GM21360 (cell line): ENCODE results near the gene LRRC8D.

Experiments used
- ATAC-seq: cut with Tn5 transposase; IDR thresholded peaks from one replicate; pipeline ENCODE4 v1.9.1; 2021; ENCODE audit warnings: mild to moderate bottlenecking, moderate library complexity; ENCODE audit not compliant: unreplicated experiment

The LRRC8D gene

DNA sequence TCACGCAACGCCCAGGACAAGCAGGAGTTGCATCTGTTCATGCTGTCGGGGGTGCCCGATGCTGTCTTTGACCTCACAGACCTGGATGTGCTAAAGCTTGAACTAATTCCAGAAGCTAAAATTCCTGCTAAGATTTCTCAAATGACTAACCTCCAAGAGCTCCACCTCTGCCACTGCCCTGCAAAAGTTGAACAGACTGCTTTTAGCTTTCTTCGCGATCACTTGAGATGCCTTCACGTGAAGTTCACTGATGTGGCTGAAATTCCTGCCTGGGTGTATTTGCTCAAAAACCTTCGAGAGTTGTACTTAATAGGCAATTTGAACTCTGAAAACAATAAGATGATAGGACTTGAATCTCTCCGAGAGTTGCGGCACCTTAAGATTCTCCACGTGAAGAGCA lies 113.6 kb downstream of the LRRC8D start:
- ATAC-seq = no peak

DNA sequence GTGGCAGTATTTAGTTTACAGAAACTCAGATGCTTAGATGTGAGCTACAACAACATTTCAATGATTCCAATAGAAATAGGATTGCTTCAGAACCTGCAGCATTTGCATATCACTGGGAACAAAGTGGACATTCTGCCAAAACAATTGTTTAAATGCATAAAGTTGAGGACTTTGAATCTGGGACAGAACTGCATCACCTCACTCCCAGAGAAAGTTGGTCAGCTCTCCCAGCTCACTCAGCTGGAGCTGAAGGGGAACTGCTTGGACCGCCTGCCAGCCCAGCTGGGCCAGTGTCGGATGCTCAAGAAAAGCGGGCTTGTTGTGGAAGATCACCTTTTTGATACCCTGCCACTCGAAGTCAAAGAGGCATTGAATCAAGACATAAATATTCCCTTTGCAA lies 114.4 kb downstream of the LRRC8D start:
- ATAC-seq = no peak

DNA sequence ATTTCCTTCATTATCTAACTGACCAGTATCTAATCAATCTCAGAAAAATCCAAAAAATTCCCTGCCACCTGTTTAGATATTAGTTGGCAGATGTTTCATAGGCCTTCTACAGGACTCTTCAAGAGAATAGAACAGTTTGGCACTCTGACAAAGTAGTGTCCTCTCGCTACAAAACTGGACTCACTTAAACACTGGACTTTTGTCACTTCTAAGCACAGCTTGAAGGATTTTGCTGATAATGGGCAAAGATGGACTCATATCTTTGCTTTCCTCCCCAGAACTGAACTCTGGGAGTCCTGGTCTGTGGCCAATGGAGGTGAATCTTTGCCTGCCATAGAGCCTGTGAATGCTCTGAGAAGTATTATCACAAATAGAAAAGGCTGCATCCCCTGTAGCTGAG lies 115.9 kb downstream of the LRRC8D start:
- no peak for ATAC-seq

DNA sequence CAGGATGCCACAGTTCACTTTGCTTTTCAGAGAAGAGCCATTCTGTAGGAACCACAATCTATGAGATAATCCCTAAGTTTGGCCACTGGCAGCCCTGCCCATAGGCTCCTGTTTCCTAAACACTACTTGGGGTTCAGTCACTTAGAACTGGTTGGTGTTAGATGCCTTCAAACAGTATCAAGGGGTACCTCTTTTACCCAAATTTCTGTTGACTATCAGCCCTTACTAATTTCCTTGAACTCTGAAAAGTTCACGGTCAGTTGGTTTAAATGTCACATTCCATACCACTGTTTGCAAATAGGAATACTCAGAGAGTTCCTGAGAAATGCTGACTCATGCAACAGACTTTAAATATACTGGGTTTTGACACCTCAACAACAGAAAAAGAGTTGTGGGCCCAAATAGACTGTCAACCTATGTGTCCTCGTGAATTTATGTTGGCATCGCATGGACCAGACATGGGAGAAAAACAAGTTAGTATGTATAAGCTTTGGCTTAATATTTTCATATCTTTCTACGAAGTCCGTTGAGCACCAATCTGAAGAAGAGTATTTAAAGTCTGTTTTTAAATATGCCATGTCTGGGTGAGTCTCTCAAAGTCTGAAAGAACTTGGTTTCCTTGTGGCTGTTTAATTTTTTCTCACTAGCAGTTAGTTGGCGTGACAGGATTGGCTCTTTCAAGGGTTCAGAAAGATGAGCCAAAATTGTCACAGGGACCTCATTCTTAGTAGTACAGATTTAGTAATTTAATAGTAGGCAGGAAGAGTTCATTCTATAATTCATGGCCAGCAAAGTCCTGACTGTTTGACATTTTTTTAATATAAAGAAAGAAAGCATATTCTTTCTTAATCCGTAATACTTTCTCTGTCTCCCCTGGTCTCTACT lies 117.6 kb downstream of the LRRC8D start:
- ATAC-seq = no peak

DNA sequence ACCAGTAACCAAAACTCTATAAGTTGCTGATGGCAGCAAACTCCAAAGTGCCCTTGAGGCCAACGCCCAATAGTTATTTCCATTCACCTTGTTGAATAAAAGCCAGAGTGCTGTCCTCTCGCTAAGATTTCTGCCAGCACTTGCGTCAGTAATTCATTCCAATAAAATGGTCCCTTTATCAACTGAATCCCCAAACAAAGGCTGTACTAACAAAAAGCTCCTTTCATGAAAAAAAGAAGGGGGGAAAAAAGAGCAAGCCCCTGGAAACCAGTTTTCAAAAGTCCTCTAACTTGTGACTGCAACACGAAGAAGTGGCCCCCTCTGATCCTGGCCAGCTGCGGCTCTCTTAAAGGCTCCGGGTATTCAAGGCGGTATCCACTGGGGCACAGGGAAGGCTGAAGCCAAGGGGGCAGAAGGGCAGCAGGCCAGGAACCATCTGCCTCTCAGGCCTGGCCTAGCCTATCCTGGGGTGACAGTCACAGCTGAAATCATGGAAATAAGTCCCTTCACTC lies 118.3 kb downstream of the LRRC8D start:
- ATAC-seq = no peak

DNA sequence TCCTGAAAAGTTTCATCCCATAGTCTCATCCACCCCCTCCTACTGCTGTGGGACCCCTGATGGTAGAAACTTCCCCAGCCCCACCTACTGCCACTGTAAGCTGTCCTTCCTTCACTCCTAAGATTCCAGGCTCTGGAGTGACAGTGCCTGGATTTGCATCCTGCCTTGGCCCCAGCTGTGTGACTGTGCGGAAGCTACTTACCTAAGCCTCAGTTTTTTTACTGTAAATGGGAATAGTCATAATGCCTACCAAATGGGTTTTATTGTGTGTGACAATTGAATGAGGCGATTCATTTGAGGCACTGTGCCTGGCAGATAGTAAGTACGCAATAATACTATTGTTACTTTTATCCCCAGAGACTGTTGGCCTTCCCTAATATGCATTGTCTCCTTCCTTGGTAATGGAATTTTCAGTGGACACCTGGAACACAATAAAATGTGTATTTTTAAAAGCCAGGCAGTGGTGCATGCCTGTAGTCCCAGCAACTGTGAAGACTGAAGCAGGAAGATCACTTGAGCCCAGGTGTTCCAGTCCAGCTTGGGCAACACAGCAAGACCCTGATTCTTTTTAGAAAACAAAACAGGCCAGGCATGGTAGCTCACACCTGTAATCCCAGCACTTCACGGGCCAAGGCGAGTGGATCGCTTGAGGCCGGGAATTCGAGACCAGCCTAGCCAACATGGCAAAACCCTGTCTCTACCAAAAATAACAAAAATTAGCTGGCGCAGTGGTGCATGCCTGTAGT lies 119.0 kb downstream of the LRRC8D start:
- ATAC-seq = no peak

DNA sequence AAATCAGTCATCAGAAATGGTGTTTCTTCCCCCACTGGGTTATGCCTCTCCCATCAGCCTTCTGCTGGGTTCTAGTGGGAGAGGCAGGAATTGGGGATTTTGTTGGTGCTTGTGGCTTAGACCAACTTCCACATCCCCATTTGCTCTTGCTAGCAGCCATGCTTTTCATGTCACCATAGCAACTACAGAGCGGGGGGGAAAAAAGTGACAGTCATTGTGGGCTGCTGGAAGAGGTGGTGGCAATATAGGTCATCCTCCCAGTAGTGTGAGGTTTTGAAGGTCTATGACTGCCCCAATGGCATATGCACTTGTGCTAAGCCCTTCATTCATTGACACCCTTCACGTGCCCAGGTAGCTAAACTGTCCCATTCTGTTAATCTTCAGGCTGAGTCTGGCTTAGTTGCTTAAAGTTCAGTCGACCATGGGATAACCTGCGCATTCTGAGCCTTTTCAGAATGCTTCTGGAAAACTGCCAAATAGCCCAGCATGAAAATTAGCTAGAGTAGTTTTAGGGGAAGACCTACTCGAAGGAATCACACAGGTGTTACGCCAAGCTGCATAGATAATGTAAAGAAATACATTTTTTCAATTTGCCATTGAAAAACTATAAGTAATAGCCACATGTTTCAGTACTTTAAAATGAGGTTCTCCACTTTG lies 120.4 kb downstream of the LRRC8D start:
- ATAC-seq = no peak

DNA sequence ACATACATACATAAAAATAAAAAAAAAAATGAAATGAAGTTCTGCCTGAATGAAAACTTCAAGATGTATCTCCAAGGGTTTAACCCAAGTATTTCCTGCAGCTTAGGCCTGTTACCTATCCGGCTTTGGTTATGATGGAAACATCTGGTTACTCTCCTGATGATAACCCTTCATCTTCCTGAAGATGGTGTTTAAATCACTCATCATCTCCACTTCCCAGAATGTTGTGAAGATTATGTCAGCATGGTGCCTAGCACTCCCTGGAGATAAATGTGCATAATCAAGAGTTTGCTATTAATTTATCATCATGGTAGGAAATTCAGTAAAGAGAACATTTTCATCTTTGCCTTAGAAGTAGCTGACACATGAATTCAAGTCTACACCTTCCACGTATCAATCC lies 121.2 kb downstream of the LRRC8D start:
- no peak for ATAC-seq

DNA sequence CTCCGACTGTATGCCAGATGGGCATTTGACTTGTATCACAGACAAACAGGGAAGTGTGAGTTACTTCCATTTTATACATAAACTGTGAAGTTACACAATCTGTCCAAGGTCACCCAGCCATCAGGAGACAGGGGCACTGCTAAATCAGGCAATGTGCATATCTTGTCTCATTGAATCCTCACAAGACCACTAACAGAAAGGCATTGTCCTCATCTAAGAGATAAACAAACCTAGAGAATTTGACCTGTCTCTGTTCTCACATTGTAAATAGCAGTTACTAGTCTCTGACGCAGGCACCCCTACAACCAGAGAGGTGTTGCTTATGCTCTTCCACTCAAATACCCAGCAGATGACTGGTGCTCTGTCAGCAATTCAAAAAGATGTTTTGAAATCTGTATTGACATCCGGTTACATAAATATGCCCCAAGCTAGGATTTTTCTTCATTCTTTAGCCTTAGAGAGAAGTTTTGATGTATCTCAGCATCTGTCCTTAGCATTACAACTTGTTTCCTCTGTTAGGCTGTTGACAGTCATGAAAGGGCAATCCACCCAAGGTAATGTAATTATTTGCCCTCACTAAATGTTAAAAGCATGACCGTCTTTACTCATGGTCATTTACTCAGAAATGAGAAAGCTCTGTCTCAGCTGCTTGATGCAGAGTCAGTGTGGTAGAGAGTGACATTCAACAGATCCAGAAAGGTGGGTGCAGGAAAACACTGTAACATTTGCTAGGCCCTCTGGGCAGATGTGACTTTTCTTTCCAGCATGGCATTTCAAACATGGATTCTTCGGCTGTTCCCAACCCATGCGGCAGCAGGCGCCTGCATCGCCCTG lies 122.2 kb downstream of the LRRC8D start:
- no peak for ATAC-seq

DNA sequence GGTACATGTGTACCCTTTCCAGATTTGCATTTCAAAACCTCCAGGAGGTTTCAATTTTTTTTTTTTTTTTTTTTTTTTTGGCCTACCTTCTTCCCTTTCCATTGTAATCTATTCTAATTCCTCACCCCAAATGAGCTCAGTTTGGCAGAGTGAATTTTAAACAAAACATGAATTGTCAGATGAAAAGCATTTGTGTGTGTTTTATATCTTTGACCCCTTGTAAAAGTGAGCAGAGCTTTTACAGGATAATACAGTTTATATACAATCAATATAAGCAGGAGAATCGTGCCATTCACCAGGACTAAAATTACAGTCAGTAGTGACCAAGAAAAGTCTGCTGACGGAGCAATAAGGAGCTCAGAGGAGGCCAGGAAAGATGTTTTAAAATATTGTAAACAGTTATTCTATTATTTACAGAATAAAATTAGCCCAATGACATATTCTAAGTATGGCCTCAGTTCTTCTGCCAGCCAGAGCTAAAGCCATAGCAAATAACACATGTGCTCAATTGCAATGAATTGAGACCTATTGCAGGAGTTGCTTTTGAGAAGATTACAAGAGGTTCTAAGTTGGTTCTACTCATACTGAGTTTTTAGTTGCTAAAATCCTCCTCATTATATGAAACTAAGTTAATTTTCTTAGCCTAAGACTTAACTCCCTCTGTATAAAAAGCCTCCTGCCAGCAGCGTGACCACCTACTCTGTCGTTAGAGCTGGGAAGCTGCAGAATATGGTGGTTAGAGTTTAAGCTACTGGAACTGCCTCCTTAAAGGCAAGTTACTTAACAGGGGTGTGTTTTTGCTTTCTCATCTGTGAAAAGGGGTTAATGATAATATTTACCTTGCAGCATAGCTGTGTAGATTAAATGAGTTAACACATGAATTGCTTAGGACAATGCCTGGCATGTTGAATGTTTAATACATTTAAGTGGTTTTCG lies 123.3 kb downstream of the LRRC8D start:
- ATAC-seq = no peak

DNA sequence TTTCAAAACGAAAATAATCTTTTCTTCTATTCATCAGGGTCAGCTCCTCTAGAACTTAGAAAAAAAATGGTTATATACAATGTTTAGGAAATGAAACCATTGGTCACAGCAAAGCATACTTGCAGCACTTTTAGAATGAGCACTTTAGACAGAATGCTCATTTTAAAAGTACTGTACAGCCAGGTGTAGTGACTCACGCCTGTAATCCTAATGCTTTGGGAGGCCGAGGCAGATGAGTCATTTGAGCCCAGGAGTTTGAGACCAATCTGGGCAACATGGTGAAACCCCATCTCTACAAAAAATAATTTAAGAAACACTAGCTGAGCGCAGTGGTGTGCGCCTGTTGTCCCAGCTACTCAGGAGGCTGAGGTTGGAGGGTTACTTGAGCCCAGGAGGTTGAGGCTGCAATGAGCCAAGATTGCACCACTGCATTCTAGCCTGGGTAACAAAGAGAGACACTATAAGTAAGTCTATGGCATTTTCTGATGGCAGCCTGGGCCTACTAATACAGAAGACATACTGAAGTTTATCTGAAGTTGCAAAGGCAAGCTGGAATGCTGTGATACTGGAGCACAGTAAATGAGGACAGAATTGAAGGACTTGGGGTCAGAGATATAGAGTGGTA lies 125.1 kb downstream of the LRRC8D start:
- peak; percentile 94 for ATAC-seq

DNA sequence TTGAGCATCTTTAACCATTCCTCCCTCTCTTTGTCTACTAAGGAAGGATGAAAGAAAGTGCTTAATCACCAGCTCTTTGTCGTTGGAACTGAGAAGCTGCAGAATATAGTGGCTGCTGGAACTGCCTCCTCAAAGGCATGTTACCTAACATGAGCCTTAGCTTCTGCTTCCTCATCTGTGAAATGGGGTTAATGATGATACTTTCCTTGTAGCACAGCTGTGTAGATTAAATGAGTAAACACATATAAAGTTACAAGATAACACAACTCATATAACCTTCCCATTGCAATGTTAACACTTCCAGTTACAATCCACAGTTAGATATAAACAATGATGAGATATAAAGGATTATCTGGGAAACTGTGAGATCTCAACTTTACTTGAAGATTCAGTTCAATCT lies 125.7 kb downstream of the LRRC8D start:
- no peak for ATAC-seq

DNA sequence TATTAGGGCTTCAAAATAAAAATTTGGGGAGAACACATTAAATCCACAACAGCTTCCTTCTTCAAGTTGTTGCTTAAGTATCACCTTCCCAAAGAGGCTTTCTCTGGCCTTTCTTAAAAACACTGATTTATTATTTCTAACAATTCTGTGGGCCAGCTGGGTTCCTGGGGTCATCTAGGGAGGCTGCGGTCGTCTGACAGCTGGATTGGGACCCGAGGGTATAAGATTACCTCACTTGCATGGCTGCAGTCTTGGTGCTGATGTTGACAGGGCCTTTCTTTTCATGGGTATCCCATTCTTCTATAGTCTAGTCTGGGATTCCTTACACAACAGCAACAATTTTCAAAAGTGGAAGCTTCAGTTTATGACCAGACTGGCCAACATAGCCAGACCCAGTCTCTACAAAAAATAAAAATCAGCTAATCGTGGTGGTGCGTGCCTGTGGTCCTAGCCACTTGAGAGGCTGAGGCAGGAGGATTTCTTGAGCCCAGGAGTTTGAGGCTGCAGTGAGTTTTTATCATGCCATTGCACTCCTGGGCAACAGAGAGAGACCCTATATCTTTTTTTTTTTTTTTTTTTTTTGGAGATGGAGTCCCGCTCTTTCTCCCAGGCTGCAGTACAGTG lies 128.0 kb downstream of the LRRC8D start:
- ATAC-seq = no peak

DNA sequence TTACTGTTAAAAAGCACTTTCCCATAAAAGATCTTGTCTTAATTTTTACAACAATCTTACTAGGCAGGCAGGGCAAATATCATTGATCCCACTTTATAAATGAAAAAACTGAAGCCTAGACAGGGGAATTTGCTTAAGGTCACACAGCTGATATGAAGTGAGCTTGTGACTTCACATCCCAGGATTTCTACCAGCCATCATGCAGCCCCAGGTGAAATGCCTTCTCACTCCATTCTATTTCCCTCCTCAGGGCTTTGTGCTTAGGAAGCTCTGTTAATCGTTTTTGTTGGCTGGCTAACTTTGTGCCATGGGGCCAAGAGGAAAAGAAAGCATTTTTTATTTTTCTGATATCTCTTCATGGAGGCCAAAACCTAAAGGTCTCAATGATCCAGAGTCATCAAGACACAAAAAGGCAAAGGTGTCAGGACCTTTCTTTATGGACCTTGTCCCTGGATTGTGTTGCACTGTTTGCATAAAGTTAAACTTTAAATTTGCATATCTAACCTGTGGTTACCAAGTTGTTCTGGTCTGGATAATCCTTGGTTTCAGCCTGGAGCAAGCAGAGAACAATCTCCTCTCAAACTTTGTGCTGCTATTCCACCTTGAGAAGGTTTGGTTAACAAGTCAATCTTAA lies 129.3 kb downstream of the LRRC8D start:
- ATAC-seq = no peak

DNA sequence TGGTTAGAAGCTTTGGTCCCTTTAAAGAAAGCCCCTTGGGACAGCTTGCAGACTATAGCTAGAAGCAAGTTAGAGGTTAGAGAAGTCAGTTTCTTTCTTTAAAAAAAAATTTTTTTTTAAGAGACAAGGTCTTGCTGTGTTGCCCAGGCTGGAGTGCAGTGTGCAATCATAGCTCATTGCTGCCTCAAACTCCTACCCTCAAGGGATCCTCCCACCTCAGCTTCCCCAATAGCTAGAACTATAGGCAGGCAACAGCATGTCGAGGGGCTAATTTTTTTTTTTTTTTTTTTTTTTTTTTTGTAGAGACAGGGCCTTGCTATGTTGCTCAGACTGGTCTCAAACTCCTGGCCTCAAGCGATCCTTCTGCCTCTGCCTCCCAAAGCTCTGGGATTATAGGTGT lies 129.9 kb downstream of the LRRC8D start:
- ATAC-seq = no peak

DNA sequence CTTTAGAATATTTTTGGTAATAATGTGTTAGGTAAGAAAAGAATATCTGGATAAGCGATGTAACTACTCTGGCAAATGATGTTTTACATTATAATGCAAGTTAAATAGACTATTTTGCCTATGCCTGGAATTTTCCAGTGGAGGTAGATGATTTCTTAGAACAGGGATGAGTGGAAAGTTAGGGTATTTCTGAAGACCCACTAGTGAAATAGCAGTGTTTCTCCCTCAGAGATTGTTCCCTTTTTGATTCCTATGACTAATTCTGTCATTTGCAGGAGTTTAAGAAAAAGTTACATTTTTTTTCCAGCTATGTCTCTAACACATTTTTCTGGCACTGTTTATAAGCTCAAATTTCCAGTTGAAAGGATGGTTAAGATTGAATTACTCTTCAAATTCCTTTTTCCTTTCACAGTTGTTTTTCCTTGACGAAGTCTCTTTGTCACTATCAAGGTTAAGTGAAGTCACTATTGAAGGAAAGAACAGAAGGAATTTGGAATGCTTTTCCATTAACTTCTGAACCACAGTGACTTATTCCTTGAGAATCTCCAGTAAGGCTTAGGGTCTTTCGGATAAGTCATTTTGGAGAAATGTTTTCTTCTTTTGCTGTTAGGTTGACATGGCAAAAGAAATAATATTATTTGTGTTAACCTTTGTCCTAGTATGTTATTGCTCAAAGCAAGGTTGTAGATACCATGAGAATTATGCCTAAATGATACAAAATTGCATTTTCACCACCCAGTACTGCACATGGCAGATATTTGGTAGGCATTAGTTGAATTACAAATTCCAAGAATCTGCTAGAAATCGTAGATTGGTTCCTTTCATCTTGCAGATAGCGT lies 131.2 kb downstream of the LRRC8D start:
- no peak for ATAC-seq

DNA sequence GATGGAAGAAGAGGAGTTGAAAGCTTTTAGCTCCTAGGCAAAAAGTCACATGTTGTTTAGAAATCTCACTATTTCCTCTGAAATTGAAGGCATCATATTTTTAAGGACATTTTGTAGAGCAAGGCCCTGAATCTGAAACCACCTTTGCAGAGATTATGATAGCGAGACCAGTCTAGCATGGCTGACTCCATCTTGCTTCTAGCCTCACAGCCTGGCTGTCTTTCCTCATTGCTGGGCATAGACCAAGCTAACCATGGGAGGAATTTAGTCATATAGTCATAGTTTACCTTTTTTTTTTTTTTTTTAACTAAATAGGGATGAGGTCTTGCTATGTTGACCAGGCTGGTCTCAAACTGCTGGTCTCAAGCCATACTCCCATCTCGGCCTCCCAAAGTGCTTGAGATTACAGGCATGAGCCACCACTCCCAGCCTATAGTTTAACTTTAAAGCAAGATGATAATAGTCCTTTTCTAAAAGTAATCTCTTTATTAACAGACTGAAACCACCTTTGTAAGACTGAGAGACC lies 131.8 kb downstream of the LRRC8D start:
- no peak for ATAC-seq
